MV-4-11 (cell line): ENCODE results near the gene MAP2K7.

Experiments used
- DNase-seq: peaks from one replicate; lab custom pipeline; 2025; lab: John Stamatoyannopoulos, UW

MAP2K7 gene

DNA sequence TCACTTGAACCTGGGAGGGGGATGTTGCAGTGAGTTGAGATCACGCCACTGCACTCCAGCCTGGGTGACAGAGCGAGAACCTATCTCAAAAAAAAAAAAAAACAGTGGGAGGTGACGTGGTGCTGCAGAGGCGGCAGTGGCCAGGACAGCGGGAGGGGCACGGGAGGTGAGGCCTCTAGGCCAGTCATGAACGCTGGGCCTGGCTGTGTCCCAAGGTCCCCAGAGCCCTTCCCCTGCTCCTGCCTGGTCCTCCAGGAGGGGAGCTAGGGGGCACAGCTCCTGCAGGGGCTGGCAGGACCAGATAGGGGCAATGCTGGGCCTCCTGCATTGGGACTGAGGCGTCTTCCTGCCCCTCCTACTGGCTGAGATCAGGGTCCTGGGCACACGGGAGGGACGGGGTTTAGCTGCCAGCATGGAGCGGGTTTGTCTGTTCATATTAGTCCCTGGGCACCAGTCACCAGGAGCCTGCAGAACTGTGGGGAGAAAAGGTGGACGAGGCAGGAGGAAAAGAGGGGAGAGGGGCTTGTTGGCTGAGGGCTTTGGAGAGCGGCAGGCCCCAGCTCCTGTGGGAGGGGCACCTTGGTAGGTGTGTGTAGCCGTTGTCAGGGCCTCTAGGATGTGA is 4.5 kb downstream of the MAP2K7 start:
- no peak for DNase-seq

DNA sequence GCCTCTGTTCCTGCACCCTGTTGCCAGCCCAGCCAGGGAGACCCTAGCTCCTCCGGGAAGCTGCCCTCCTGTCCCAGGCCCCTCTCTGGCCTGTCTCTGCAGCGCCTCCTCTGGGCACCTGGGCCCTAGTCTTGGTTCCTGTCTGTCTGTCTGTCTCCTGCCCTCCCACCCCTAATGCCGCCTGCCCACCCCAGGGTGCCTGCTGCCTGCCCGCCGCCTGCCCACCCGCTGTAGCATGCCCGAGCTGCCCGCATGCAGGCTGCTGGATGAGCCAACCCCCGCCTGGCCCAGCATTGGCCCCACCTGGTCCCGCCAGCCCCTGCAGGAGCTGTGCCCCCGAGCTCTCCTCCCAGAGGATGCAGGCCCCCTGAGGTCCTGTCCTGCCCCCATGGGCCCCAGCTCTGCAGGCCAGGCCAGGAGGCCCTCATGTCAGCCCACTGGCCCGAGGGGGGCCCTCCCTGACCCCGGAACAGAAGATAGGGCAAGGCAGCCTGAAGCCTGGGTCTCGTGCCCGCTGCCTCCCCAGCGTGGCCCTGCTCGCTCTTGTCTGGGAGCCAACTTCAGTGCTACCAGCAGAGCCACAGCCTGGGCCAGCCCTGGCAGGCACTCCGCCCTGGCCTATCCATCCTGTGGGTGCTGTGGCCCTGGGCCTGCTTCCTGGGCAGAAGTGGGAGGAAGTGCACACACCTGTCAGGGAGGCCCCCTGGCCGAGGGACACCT is 5.2 kb downstream of the MAP2K7 start:
- no peak for DNase-seq

DNA sequence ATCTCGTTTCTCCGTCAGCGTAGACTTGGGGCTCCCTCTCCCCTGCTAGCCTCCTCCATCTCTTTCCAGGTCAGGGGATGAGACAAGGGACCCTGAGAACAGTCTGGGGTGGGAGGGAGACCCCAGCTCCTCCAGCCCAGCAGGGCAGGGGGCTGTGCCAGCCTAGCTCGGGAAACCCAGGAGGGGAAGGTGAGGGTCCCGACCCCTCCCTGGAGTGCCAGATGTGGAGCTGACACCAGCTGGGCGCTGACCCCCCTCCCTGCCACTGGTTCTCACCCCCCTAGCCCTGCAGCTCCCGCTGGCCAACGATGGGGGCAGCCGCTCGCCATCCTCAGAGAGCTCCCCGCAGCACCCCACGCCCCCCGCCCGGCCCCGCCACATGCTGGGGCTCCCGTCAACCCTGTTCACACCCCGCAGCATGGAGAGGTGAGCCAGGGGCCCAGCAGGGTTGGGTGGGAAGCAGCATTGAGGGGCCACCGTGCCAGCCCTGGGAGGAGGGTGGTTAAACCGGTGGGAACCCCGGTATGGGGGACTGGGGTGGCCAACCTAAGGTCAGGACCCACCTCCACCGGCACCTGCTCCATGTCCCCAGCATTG is 5.9 kb downstream of the MAP2K7 start:
- no peak for DNase-seq

DNA sequence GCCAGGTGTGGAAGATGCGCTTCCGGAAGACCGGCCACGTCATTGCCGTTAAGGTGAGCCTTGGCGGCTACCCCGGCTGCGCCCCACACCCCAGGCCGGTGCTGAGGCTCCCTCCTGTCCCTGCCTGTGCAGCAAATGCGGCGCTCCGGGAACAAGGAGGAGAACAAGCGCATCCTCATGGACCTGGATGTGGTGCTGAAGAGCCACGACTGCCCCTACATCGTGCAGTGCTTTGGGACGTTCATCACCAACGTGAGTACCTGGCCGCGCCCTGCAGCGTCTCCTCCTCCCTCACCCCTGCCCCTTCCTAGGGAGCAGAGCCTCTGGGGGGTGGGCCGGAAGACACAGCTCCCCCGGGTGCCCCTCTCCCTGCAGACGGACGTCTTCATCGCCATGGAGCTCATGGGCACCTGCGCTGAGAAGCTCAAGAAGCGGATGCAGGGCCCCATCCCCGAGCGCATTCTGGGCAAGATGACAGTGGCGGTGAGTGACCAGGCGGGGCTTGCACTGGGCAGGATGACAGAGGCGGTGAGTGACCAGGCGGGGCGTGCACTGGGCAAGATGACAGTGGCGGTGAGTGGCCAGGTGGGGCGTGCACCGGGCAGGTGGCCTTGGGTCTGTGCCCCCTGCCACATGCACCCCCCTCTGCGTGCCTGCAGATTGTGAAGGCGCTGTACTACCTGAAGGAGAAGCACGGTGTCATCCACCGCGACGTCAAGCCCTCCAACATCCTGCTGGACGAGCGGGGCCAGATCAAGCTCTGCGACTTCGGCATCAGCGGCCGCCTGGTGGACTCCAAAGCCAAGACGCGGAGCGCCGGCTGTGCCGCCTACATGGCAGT is 6.9 kb downstream of the MAP2K7 start:
- DNase-seq = no peak

DNA sequence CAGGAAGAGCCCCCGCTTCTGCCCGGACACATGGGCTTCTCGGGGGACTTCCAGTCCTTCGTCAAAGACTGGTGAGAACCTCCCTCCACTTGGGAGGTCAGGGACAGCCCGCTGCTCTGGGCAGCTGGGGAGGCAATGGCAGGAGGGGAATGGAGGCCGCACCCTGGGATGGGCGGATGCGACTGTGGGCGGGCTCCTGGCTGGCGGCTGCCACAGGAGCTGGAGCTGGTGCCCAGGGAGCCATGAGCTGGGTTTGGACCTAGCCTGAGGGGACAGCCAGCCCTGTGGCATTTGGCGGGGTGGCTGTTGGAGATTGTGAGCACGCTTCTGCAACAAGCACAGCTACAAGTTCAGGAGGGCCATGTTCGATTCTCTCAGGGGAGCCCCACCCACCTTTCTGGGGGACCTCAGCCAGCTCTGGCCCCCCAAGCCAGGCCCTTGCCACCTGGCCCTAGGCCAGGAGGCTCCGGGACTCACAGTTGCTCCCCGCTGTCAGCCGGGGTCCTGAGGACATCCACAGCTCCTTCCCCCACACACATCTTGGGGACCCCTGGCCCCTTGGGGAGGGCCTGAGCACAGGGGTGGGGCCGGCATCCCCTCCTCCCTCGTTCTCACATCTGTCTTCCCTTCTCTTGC is 7.9 kb downstream of the MAP2K7 start:
- no peak for DNase-seq

- no peak for DNase-seq
Measured at GRCh38 chr19:7912144-7912696, 8.5 kb downstream of the MAP2K7 start.

DNA sequence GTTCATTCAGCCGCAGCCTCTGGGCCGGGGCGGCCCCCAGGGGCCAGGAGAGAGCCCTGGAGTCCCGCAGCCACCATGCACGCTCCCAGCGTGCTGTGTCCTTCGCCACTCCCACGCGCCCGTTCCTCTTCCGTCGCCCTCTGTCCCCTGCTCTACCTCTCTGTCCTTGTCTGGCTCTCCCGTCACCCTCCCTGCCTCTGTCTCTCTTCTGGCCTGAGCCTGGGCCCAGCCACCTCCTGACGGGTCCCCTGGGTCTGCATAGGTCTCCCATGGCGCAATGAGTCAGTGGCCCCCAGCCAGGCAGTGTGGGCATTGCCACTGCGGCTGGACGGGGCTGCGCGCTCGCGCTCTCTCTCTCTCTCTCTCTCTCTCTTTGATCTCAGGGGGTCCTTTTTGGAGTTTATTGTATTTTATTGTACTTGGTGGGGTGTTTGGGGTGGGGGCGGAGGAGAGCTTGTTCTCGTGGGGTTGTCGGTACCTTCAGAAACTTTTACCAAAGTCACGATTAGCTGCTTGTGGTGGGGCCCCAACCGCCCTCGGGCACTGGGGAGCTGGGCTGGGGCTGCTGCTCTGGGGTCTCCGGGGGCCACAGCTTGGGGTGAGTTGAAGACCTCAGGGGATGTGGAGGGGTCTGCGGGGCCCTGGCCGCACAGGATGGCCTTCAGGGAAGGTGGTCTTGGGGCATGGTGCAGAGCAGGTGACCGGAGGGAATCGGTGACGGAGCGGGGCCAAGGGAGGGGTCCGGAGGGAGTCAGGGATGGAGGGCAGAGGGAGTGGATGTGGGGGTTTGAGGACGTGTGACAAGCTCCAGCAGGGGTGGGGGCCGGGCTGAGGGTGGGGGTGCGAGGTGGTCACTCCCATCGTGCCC is 9.3 kb downstream of the MAP2K7 start:
- no peak for DNase-seq

GRCh38 chr19:7913652-7914051 is 10.0 kb downstream of the MAP2K7 start:
- DNase-seq = no peak

GRCh38 chr19:7914099-7914498 is 10.4 kb downstream of the MAP2K7 start:
- DNase-seq = no peak

DNA sequence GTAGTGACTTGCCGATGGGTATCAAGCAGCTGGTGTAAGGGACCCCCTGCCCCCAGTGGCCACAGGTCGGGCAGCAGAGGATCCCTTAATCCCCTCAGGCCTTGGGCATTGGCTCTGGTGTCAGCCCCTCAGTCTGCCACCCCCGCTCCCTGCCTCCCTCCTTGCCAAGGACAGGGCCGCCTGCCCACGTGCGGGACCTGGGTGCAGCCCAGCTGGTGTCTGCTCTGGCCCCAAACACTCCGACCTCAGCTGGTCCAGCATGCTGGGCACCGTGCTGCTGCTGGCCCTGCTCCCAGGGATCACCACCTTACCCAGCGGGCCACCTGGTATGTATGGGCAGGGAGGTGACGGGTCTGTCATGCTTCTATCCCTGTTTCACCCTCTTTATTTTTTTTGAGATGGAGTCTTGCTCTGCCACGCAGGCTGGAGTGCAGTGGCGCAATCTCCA is 10.9 kb downstream of the MAP2K7 start, which contains the start of gene TGFBR3L:
TGFBR3L (plus strand) TSS at position 233 of the 448 bp plus-strand sequence.
- DNase-seq = no peak

DNA sequence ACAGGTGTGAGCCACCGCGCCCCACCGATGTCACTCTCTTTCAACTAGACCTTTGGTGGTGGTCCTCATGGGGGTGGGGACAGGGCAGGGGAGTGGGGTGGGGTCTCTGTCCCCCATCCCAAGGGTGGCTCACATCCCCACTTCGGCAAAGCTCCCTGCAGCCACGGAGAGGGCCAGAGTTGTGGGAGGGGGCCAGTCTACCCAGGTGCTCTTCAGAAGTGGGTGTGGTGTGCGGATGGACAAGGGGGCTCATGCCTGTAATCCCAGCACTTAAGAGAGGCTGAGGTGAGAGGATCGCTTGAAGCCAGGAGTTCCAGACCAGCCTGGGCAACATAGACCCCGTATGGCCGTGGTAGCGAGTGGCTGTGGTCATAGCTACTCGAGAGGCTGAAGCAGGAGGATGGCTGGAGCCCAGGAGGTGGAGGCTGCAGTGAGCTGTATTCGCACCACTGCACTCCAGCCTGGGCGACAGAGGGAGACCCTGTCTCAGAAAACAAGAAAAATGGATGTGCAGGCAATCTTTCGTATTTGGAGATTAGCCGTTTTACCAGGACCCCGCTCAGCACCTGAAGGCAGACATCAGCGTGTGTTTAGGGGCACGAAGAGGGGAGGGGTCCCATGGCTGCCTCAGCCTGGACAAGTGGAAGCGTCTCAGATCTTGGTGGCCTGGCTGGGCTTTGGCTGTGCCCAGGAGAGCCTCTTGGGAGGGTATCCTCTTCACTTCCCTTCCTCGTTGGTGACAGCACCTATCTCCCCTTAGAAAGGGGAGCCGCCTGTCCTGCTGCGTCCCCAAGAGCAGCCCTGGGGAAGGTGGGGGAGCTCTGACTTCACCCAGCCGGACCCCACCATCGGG is 11.8 kb downstream of the MAP2K7 start:
- DNase-seq = no peak

DNA sequence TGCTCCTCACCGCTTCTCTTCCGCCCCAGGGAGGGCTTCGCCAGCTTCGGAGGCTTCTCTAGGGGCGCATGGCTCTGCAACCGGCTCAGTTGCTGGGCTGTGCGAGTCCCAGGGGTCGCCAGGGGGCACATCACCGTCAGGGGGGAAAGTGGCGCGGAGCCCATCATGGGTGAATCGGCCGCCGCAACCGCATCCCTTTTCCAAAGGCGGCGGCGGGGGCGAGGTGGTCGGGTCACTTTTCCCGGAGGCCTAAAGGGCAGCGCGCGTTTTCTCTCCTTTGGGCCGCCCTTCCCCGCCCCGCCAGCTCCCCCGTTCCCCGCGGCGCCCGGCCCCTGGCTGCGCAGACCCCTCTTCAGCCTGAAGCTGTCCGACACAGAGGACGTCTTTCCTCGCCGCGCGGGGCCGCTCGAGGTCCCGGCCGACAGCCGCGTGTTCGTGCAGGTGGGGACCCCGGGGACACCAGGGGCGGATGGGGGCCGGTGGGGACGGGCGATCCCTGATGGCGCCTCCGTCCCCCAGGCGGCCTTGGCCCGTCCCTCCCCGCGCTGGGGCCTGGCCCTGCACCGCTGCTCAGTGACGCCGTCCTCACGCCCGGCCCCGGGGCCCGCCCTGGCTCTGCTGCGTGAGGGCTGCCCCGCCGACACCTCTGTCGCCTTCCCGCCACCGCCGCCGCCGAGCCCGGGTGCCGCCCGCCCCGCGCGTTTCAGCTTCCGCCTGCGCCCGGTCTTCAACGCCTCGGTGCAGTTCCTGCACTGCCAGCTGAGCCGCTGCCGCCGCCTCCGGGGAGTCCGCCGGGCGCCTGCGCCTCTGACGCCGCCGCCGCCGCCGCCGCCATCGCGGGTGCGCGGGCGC is 12.7 kb downstream of the MAP2K7 start:
- DNase-seq = peak; percentile 47

DNA sequence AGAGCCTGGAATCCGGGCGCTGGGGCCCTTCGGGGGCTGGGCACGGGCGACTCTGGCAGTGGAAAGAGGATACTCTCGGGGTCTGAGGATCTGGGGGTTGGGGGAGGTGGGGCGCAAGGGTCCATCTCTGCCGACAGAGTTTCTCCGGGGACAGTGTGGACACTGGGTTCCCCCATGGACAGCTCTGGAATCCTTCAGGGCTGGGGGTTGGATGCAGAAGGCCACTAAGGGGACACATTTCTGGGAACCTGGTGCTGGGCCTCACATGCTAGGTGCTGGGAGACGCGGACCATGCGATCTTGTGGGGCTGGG is 13.2 kb downstream of the MAP2K7 start:
- no peak for DNase-seq

DNA sequence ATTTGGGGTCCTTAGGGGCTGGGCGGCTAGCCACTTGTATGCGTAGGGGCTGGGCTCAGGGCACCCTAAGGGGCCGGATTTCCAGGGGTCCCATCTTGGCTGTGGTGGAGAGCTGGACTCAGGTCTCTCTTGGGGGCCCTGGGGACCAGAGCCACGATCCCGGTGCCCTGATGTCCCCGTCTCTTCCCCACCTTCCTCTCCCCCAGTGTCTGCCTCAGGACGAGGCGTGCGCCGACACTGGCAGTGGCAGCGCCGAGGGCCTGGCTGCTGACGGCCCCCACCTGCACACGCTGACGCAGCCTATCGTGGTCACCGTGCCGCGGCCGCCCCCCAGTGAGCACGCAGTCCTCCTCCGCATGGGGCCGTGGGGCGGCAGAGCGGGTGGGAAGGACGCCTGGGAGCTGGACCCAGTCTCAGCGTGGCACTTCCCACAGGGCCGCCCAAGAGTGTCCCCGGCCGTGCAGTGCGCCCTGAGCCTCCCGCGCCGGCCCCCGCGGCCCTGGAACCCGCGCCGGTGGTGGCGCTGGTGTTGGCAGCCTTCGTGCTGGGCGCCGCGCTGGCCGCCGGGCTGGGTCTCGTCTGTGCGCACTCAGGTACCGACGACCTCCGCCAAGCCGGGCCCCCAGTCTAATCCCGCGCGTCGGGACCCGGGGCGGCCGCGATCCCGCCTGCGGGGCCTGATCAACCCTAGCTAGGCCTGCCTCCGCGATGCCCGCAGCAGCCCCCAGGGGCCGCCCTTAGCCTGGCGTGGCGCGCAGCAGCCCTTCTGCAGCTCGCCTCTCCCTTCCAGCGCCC is 13.8 kb downstream of the MAP2K7 start:
- peak; percentile 59 for DNase-seq

- peak; percentile 44 for DNase-seq
Measured at GRCh38 chr19:7918062-7918614, 14.5 kb downstream of the MAP2K7 start.

DNA sequence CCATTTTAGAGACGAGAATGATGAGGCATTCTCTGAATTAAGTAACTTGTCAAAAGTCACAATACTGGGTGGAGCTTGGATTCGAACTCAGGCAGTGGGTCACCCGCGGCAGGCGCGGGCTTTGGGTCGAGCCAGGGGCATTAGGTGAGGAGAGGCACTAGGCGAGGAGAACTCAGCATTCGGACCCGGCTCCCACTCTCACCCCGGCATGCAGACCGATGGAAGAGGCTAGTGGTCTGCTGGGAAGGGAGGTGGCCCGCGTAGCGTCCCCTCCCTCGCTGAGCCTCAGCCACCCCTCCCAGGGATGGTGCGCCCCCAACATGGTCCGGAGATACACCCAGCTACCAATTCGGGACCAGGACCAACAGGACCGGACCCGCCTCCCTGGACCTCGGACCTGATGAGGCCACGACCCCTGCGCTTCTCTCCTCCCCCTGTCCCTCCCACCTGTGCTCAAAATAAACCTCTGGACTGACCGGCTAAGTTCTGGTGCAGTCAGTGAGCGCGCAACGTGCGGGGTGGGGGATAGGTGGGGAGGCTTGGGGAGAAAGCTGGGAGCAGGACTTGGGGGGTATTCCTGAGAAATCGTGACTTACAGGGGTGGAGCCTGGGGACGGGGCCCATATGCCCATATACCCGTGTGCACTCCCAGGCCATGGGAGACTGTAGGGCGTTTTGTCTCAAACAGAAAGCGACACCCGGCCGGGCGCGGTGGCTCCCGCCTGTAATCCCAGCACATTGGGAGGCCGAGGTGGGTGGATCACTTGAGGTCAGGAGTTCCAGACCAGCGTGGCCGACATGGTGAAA is 15.1 kb downstream of the MAP2K7 start:
- DNase-seq = no peak
